ENCODE data around the gene NRF1.

DNA sequence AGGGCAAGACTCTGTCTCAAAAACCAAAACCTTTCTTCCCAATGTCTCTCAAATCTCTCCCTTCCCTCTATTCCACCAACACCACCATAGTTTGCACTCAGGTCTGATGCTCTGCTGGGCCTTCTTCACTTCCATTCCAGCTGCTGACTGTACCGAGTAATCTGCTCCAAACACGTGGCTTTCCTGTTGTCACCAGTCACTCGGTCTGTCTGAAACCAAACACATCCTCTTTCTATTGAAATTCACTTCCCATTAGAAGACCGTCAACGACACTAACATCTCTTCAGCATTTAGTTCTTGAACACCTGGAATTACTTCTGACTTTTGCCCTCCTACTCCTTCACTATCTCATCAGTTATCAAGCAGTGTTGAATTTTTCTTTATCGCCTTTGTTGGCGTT is 4.7 kb upstream of the NRF1 start:
- TF ChIP-seq, protein P1, sequence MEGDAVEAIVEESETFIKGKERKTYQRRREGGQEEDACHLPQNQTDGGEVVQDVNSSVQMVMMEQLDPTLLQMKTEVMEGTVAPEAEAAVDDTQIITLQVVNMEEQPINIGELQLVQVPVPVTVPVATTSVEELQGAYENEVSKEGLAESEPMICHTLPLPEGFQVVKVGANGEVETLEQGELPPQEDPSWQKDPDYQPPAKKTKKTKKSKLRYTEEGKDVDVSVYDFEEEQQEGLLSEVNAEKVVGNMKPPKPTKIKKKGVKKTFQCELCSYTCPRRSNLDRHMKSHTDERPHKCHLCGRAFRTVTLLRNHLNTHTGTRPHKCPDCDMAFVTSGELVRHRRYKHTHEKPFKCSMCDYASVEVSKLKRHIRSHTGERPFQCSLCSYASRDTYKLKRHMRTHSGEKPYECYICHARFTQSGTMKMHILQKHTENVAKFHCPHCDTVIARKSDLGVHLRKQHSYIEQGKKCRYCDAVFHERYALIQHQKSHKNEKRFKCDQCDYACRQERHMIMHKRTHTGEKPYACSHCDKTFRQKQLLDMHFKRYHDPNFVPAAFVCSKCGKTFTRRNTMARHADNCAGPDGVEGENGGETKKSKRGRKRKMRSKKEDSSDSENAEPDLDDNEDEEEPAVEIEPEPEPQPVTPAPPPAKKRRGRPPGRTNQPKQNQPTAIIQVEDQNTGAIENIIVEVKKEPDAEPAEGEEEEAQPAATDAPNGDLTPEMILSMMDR (conservative IDR thresholded peaks at IDR 0.05): no peak
- no peak for TF ChIP-seq ZFX (IDR thresholded peaks at IDR 0.05)
